Inferior parietal cortex (tissue), 1 donor: ENCODE results near the gene RNASE11.
"Not testable (repeated sequence)": the region's sequence is repeated elsewhere in the genome, so short reads cannot be mapped to it uniquely, and the experiment has no call there.

ENCODE experiments used
- DNase-seq: peaks from one replicate; pipeline ENCODE4 v3.0.0-alpha.2; 2016; ENCODE audit errors: extremely low spot score

Gene RNASE11

DNA sequence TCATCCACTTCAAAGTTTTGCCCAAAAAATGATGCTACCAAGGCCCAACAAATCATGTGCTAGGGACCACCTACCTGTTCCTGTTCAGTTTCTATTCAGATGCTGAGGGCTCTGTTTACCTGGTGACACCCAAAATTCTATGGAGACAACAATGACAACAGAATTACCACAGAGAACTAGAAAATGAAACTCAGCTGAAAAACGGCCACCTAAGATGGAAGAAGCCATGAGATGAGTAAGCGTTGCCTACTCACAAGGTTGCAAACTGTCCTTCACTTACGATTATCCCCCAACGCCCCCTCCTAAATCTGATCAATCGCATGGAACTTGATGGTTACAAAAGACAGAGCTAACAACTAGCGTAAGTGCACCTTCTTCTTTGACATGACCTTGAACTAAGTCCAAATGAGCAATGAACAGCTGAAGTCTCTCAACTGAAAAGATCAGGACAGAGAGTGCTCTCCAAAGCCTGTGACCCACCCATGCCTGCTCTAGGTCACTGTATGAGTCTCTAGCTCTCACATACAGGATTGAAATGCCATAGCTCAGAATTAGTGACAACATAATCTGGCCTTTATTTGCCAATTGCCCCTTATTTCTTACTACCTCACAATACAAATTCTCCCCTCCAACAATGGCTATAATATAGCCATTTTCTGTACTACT, at the start of gene RNASE11:
Gene RNASE11 (minus strand): TSS at position 513 of the 666 bp plus-strand sequence.
- DNase-seq, result no peak

DNA sequence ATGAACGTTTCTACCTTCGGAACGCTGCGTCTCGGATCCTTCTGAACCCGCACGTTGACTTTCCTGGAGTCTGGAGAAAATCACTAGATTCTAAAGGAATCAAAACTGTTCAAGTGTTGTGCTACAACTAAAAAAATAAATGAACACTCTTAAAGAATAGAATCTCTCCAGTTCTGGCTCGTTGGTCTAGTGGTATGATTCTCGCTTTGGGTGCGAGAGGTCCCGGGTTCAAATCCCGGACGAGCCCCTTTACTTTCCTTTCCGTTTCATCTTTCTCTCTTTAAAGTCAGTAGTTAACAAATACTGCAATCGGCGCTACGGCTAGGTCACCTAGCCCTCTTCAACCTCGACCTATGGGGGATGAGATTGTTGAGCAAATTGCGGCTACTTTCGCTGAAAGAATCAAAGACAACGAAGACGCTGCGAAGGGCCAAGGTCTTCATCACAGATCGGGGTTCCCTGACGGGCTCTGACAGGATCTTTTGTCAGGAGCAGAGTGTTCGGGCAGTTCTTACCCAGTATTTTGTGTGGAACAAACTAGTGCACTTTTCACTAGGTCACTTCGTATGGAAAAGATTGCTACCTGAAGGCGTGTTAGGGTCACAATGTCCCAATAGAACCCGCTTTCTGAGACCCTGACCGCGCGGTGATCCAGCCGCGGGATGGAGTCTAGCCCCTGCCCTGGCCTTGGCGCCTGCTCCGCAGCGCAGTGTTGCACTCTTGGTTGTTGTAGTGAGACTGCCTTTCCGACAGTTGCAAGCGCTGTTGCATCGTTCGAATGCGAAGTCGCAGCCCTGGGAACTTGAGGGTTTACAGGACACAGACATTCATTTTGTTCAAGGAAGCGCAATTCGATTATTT, 45.3 kb upstream of the RNASE11 start:
- DNase-seq, result peak; percentile 65

DNA sequence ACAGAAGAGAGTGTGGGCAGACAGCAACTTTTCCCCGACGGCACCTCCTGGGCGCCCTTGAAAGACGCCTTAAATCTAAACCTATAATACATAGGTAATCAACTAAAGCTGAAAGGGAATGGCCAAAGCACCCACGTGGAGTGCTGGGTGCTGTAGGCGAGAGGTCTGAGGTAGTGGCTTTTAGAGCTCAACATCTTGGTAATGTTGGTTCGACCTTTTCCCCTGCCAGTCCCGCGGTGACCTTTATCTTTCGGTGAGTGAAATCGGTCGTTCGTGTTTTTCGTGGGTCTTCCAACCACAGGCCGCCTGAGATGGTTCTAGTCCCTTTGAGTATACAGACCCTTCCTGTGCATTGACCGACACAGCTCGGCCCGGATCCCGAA, 44.6 kb upstream of the RNASE11 start:
- DNase-seq, result no peak

DNA sequence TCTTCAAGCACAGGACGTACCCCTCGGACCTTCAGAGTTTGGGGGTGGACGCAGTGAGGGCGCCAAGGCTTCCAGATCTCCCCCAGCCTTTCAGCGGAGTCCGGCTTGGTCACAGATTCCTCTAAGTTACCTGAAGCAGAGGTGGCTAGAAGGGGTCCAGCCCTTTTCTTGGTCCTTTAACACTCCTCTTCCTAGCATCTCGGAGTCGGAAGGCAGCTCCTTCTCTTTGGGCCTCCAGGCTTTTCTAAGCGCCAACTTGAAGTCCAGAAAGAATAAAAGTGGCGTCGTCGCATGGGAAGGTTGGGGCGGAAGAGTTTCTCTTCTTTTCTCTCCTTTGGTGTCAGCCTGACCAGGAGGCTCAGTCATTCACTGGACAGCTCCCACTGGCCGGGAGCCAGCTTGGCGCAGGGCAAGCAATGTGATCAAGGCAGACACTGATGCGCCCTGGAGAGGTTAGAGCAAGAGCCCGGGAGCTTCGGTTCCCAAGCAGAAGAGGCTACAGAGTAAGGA, 44.1 kb upstream of the RNASE11 start:
- DNase-seq, result peak; percentile 15

DNA sequence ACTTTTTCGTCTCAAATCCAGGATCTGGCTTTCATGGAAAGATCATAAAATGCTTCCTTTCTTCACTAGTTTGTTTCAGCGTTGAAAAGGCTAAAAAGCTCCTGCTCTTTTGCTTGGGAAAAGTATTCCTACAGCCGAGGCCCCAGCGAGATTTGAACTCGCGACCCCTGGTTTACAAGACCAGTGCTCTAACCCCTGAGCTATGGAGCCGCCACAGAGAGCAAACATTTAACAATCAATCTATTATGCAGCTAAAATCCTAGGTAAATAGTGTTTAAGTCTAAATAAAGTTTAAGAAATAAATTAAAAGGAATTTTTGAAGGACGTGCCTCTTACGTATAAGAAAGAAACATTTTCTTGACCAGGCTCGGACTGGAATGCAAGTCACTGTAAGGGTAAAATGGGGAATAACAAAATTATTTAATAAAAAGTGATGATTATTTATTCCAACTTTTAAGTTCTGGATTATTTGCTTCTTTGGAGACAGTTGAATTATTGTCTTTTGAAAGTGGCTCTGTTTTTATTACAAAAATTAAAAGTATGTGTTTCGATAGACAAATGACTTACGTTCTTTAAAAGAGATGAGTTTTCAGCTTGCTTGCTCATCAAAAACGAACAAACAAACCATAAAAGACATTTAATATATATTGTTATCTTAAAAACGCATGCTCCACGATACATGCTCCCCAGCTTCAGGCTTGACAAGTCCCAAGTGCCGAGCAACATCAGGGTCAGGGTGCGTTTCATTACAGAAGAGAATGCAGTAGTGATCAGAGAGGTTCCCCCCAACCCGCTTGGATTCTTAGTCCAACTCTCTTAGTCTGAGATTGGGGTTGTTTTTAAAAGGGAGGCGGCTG, 43.5 kb upstream of the RNASE11 start:
- DNase-seq, result peak; percentile 53

DNA sequence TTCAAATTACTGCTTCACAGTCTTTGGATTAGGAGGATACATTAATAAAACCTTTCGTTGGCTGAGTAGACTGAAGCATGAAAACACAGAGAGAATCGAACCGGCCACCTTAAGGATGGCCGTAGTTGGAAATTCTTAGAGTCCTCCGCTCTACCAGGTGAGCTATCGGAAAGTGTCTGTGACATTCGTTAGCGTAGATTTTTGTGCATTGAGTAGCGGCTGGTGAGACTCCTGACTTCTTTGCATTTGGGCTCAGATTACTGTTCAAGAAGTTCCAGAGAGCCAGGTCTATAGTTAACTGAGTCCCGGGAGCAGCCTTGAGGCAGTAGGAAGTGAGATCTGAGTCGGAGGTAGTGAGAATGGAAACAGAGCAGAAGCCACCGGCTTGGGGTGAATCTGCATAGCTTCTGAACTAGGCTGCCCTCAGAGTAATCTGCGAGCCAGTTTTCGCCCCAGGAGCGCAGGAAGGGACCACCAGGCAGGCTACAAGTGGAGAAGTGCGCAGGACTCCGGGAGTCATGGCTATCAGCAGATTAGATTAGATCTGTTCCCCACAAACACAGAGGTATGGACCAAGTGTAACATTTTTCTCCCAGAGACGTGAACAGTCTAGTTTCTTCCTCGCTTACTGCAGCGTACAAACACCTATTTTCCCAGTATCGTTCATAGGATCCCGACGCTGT, 42.7 kb upstream of the RNASE11 start:
- DNase-seq, result peak; percentile 40

DNA sequence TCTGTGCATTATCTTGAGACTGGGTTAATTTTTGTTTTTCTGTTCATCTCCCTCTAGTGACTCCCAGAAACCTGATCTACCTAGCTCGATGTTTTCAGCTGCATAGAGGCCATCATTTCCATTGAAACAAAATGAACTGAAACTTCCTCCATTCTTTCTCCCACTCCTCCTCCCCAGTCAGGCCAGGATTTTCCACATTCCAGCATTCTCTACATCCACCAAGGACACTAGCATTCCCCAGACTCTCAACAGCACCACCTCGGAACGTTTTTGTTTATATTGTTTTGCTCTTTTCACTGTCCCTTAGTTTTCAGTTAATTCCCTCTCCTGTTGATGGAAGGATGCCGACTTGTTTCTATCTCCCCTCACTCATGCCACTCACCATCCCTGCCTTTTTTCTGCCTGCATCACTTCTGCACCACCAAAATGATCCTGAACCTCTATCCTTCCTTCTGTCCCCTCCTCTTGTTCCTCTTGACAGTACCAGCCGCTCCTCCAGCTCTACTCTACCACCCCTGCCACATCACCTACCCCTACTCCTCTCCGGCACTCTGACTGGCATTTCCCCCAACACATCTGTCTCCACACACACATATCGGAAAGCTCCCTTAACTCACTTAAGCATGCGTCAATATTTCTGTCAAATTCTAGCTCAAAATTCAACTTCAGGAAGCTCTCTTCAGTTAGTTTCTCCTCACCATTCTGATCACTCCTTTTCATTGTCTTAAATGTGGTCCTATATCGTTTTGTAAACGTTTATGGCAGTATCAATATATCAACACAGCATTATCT, 40.5 kb upstream of the RNASE11 start:
- no peak for DNase-seq

DNA sequence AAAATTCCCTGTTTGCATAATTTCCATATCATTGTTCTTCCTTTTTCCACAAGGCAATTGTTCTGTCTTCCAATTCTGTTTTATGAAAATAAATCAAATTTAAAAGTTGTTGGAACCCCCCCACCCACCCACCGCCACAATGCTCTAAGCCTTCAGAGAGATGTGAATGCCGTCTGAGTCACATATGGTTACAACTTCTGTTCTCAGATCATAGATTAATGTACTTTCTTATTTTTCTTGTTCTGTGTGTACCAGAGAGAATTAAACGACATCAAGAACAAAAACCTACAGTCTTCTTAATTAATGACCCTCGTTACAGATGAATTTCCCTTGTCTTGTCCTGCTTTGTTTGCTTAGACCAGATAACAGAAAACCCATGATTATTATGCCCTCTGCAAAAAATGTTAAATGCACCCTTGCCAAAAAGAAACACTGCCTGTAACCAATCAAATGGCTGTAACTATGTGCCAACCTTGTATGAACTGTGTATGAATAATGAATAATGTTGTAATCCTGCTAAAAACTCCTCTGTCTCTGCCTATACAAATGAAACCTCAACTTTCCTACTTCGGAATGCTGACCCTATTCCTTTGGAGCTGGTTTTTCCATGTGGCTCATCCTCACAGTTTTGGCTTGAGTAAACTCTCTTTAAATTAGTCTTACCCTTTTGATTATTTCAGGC, 39.7 kb upstream of the RNASE11 start:
- no peak for DNase-seq

DNA sequence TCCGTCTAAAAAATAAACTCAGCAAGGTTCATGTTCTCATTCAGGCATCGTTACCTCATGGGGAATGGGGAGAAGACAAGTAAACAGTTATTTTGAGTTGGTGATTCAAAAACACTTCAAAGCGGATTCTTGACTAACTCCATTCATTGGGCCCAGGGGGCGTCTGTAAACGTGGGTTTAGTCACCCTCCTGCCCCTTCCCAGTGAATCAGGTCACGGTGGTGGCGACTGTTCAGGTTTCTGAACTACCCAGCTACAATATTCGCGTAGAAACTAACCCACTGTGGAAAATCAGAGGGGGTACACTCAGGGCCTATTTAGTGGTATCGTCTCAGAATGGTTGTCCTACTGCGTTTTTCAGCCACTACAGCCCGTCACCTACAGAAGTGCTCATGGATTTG, 38.5 kb upstream of the RNASE11 start:
- no peak for DNase-seq

DNA sequence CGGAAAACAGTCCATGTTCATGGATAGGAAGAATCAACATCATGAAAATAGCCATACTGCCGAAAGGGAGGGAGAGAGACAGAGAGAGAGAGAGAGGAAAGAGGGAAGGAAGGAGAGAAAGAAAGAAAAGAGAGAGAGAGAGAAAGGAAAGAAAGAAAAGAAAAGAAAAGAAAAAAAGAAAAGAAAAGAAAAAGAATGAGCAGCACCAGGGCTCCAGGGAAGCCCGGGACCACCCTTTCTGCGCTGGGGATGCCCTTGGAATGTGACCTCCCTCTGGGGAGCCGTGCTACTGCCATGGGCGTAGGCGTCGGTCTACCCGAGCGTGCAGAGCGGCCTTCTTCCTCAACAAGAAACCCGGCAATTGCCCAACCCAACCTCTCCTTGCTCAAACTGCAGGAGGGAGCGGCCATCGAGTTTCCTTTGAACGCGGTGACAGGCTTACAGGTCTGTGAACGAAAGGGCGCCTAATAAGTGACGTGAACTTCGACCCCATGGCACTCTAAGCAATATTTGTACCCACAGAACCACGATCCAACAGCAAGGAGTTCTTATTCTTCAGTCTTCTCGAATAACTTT, 36.8 kb upstream of the RNASE11 start:
- peak; percentile 4 for DNase-seq

DNA sequence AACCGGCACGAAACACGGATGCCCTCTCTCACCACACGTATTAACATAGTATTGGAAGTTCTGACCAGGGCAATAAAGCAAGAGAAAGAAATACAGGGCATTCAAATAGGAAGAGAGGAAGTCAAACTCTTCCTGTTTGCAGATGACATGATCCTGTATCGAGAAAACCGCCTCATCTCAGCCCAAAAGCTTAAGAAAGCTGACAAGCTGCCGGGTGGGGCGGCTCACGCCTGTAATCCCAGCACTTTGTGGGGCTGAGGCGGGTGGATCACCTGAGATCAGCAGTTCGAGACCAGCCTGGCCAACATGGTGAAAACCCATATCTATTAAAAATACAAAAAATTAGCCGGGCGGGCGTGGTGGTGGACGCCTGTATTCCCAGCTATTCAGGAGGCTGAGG, 36.0 kb upstream of the RNASE11 start:
- no peak for DNase-seq

DNA sequence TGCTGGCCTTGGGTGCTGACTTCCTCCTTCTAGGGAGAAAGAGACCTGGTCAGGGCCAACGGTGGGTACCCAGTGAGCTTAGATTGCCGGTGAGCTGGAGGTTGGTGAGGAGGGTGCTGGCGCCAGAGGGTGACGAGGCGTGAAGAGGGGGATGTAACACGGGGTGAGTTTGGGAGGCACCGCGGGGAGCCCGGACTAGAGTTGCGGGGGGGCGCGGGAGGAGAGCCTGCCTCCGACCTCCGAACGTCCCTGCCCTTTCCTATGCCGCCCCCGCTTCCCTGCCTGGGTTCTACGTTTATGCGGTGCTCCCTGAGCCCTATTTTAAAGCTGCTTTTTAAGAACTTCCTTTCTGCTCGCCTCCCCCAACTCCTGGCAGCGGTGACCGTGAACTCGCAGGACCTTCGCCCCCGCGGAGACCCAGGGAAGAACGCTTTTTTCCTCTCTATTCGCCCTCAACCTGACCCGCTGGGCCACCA, 35.1 kb upstream of the RNASE11 start:
- no peak for DNase-seq

DNA sequence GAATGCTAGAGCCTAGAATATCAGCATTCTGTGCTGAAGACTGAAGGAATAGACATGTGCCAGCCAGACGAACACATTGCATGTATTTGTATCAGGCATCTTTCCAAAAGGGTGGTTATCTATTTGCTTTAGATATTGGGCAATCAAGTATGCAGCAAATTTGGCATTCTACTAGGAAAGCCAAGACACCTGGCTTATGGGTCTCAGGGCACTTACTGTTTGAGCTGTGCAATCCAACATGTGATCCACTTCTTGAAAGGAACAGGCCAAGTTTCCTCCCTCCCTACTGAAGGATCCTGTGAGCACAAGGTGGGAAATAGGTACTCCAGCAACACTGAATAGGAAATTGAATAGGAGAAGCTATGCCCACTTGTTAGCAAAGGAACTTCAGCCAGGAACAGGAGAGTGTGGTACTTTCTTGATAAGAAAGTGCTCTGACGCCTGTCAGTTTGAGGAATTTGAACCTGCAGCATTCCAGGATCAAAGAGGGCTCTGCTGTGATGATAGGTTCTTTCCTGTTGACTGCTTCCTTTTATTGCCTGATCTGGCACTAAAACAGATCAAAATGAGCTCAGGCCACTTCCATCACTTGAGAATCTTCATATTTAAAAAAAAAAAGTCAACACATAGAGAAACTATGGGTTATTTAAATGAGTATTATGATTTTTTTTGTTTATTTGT, 33.1 kb upstream of the RNASE11 start:
- DNase-seq, result no peak

DNA sequence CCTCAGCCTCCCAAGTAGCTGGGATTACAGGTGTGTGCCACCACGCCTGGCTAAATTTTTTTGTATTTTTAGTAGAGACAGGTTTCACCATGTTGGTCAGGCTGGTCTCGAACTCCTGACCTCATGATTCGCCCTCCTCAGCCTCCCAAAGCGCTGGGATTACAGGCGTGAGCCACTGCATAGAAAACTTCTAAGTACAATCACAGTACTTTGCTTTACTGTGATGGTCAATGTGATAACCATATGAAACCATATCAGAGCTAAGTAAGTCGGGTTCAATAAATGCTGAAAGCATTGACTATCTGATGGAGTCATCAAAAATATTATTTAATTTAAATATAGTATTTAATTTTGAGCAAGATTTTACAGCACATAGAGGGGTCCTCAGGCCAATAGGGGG, 31.9 kb upstream of the RNASE11 start:
- not testable (repeated sequence) for DNase-seq

DNA sequence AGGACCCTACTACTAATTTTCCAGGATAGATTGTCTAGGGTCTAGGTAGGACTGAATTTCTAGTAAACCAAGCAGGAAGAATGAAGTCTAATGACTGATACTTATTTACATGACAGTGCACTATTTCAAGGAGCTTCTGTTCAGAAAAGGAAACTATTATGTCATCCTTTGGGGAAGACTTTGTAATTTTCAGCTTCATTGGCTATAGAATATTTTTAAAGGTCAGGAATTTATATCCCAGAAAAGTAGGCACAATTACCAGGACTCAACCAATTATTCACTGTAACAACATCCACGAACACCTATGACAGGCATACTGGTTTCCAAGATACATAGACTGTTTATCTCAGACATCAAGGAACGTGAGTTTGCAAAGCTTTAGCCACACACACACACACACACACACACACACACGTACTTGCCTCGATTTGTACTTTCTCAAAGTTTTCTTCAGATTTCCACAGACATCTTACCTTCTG, 30.5 kb upstream of the RNASE11 start:
- DNase-seq, result no peak

DNA sequence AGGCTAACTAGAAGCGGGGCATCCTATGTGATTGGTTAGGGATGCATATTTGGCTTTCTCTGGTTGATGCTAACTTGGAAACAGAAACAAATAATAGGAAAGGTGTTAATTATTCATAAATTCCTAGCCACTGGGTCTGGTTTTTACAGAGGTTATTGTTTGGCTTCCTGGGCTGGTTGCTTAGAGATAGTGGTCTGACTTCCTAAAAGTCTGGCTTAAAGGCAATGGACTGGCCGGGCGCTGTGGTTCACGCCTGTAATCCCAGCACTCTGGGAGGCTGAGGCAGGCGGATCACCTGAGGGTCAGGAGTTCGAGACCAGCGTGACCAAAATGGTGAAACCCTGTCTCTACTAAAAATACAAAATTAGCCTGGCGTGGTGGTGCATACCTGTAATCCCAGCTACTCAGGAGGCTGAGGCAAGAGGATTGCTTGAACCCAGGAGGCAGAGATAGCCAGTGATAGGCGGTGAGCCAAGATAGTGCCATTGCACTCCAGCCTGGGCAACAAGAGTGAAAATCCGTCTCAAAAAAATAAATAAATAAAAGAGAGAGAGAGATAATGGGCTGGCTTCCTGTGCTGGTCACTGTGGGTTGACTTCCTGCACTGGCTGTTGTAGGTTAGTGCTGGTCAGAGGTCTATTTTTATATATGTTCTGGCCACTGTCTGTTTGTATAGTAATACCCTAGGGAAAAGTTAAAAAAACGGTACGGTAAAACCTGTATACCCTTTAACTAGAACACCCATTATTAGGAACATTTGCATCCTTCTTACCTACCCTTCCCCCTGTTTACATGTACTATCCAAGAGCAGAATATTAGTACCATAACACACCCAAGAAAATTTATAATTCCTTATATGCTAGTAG, 29.6 kb upstream of the RNASE11 start:
- DNase-seq, result no peak

DNA sequence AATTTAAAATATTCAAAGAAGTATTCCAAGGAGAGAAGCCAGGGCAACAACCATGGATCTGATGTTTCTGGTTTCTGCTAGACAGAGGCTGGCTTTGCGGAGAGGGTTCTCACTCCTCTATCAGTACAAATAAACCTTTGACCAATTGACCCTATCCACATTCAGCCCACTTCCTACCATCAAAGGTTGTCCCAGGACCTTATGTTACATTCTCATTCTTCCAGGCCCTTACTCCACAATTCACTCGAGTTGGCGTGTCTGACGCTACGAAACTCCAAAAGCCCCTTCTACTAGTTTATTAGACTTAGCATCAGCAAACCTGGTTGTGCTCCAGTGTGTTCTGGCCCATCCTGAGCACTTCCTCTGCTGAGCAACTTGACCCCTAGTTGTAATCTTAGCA, 28.2 kb upstream of the RNASE11 start:
- DNase-seq, result no peak
